SH-SY5Y (cell line): ENCODE data around the gene STK32A.

Source experiments
- GATA2 ChIP-seq: IDR thresholded peaks from 2 replicates; pipeline ENCODE4 v1.6.1; 2011; ENCODE audit warnings: mild to moderate bottlenecking, low read depth, low read length
- GATA3 ChIP-seq: IDR thresholded peaks from 2 replicates; pipeline ENCODE4 v1.6.1; 2011; ENCODE audit warnings: low read depth, mild to moderate bottlenecking, low read length, moderate library complexity

GRCh38 chr5:147327421-147327820 is 92.6 kb downstream of the STK32A start:
- TF ChIP-seq GATA2, result no peak
- TF ChIP-seq GATA3, result no peak
